Loucy (cell line): Measurements from ENCODE around the gene ADAT3.

Source experiments
- H2AFZ ChIP-seq: fragments of 200-600 bp; sonication (generic); 2 replicates; pipeline ENCODE4 v1.6.0; 2016; ENCODE audit warnings: antibody characterized with exemption, mild to moderate bottlenecking, low read length, moderate library complexity
- H3F3A ChIP-seq: fragments of 200-600 bp; 2 replicates; pipeline ENCODE4 v1.6.0; 2016; ENCODE audit warnings: antibody characterized with exemption, low read depth, mild to moderate bottlenecking
- H3K27me3 ChIP-seq: fragments of 200-600 bp; sonication (generic); 2 replicates; pipeline ENCODE4 v1.6.1; 2014; ENCODE audit warnings: low read length, mild to moderate bottlenecking; ENCODE audit not compliant: insufficient read depth, poor library complexity, severe bottlenecking
- H3K36me3 ChIP-seq: fragments of 200-600 bp; sonication (generic); 2 replicates; pipeline ENCODE4 v1.6.1; 2016; ENCODE audit warnings: low read length; ENCODE audit not compliant: insufficient read depth
- H3K4me1 ChIP-seq: fragments of 200-600 bp; sonication (generic); 2 replicates; pipeline ENCODE4 v1.5.1; 2014; ENCODE audit warnings: low read length, mild to moderate bottlenecking; ENCODE audit not compliant: insufficient read depth, poor library complexity, severe bottlenecking
- H3K4me2 ChIP-seq: fragments of 200-600 bp; sonication (generic); 2 replicates; pipeline ENCODE4 v1.6.0; 2014; ENCODE audit warnings: antibody characterized with exemption, low read length, low read depth, mild to moderate bottlenecking; ENCODE audit not compliant: poor library complexity, severe bottlenecking
- H3K4me3 ChIP-seq: fragments of 200-600 bp; sonication (generic); 2 replicates; pipeline ENCODE4 v1.5.1; 2014; ENCODE audit warnings: low read length, mild to moderate bottlenecking, mixed read lengths; ENCODE audit not compliant: poor library complexity, severe bottlenecking
- H3K79me2 ChIP-seq: fragments of 200-600 bp; sonication (generic); 2 replicates; pipeline ENCODE4 v1.6.1; 2014; ENCODE audit warnings: low read length; ENCODE audit not compliant: insufficient read depth
- H3K9ac ChIP-seq: fragments of 200-600 bp; sonication (generic); 2 replicates; pipeline ENCODE4 v1.6.0; 2014; ENCODE audit warnings: mild to moderate bottlenecking, low read depth, low read length, moderate library complexity; ENCODE audit not compliant: poor library complexity, severe bottlenecking
- H3K9me2 ChIP-seq: fragments of 200-600 bp; sonication (generic); replicated peaks from 2 replicates; pipeline ENCODE4 v1.6.1; 2016; ENCODE audit warnings: low read depth, low read length, mixed read lengths
- H3K9me3 ChIP-seq: fragments of 200-600 bp; sonication (generic); 2 replicates; pipeline ENCODE4 v1.6.1; 2014; ENCODE audit warnings: mild to moderate bottlenecking, antibody characterized with exemption, low read length, low read depth; ENCODE audit not compliant: insufficient read depth
- H4K20me1 ChIP-seq: fragments of 200-600 bp; sonication (generic); 2 replicates; pipeline ENCODE4 v1.6.0; 2014; ENCODE audit warnings: antibody characterized with exemption, low read length, mild to moderate bottlenecking; ENCODE audit not compliant: insufficient read depth, poor library complexity, severe bottlenecking
- CTCF ChIP-seq: fragments of 200-600 bp; sonication (generic); conservative IDR thresholded peaks from 2 replicates; pipeline ENCODE4 v1.5.1; 2014; ENCODE audit warnings: mild to moderate bottlenecking, antibody characterized with exemption, low read length
- EZH2phosphoT487 ChIP-seq: fragments of 200-600 bp; IDR thresholded peaks from 2 replicates; pipeline ENCODE4 v1.6.1; 2018; ENCODE audit warnings: antibody characterized with exemption, mild to moderate bottlenecking, moderate library complexity, borderline replicate concordance

Gene ADAT3

GRCh38 chr19:1913781-1914577 is 8.8 kb downstream of the ADAT3 start:
- peaks cover 10% of the 10 kb centered on the region for H4K20me1 ChIP-seq
- no peaks in the 10 kb centered on the region for H3K4me1 ChIP-seq
- H3K9me3 ChIP-seq = no peaks in the 10 kb centered on the region
- H3K4me3 ChIP-seq = no peak overlapping the region
- peaks cover 10% of the 10 kb centered on the region; the same call in 1 of the 2 replicates for H3K36me3 ChIP-seq
- TF ChIP-seq CTCF = no peak
- TF ChIP-seq EZH2phosphoT487 = no peak
- H3K9ac ChIP-seq = no peak overlapping the region
- no peaks in the 10 kb centered on the region for H3F3A ChIP-seq
- H3K79me2 ChIP-seq = peaks cover 41% of the 10 kb centered on the region; the same call in 1 of the 2 replicates
- no peaks in the 10 kb centered on the region for H3K9me2 ChIP-seq
- H2AFZ ChIP-seq = no peak overlapping the region
- H3K27me3 ChIP-seq = no peaks in the 10 kb centered on the region
- no peak overlapping the region for H3K4me2 ChIP-seq

DNA sequence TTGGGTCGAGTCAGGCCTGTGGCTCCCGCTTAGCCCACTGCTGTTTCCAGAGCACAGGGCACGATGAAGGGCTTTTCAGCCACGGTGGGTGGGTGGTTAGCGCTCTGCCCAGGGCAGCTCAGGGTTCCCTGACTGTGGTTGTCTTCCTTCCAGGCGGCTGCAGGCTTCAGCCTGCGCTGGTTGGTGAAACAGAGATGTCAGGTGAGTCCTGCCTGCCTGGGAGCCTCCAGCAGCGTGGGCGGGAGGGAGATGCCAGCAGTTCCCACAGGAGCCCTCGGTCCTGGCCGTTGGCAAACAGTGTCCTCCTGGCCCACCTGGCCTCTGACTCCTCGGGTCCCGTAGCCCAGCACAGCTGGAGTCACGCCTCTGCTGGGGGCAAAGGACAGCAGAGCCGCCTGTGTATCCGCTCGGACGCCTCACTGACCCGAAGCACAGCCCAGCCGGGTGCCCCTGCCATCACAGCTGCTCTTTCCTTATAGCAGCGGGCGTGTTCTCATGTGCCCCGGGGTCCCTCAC is 9.7 kb downstream of the ADAT3 start:
- Histone ChIP-seq H3K4me2 (no peak overlapping the region), H3K4me1 (no peaks in the 10 kb centered on the region), H2AFZ (no peak overlapping the region), H3F3A (no peaks in the 10 kb centered on the region), H3K79me2 (peaks cover 32% of the 10 kb centered on the region; the same call in 1 of the 2 replicates), H4K20me1 (peaks cover 3% of the 10 kb centered on the region), H3K36me3 (peaks cover 13% of the 10 kb centered on the region; the same call in 1 of the 2 replicates), H3K9me2 (no peaks in the 10 kb centered on the region), H3K9me3 (no peaks in the 10 kb centered on the region), H3K9ac (no peak overlapping the region), H3K27me3 (no peaks in the 10 kb centered on the region), H3K4me3 (no peak overlapping the region)
- no peak for TF ChIP-seq EZH2phosphoT487
- no peak for TF ChIP-seq CTCF

GRCh38 chr19:1917146-1917545 is 11.9 kb downstream of the ADAT3 start:
- H3K9me2 ChIP-seq = no peaks in the 10 kb centered on the region
- H3K4me2 ChIP-seq = no peak overlapping the region
- no peak overlapping the region for H2AFZ ChIP-seq
- H3K79me2 ChIP-seq = peaks cover 18% of the 10 kb centered on the region; the same call in 1 of the 2 replicates
- H3K4me3 ChIP-seq = no peak overlapping the region
- no peaks in the 10 kb centered on the region for H3K4me1 ChIP-seq
- no peaks in the 10 kb centered on the region for H3F3A ChIP-seq
- H4K20me1 ChIP-seq = no peaks in the 10 kb centered on the region
- no peak overlapping the region for H3K9ac ChIP-seq
- no peaks in the 10 kb centered on the region for H3K27me3 ChIP-seq
- no peak for TF ChIP-seq CTCF
- TF ChIP-seq EZH2phosphoT487 = no peak
- H3K36me3 ChIP-seq = peaks cover 13% of the 10 kb centered on the region; the same call in 1 of the 2 replicates
- H3K9me3 ChIP-seq = no peaks in the 10 kb centered on the region
